HFF-Myc (cell line): Measurements from ENCODE around the gene SPRED2.

Experiments used
- DNase-seq: peaks from one replicate; pipeline ENCODE4 v3.0.0-alpha.2; 2011; ENCODE audit warnings: low read depth; ENCODE audit errors: extremely low read depth
- H3K4me3 ChIP-seq: replicated peaks from 2 replicates; pipeline ENCODE4 v1.5.1; 2011; ENCODE audit warnings: low read depth, mild to moderate bottlenecking, control low read depth, low read length
- TF ChIP-seq, protein P1 (sequence below): IDR thresholded peaks from 2 replicates; pipeline ENCODE4 v1.5.1; 2012; ENCODE audit warnings: mild to moderate bottlenecking, low read depth, low read length, control low read depth; ENCODE audit errors: missing control alignments

The SPRED2 gene

GRCh38 chr2:65382323-65382722 lies 50.1 kb downstream of the SPRED2 start:
- TF ChIP-seq, protein P1, sequence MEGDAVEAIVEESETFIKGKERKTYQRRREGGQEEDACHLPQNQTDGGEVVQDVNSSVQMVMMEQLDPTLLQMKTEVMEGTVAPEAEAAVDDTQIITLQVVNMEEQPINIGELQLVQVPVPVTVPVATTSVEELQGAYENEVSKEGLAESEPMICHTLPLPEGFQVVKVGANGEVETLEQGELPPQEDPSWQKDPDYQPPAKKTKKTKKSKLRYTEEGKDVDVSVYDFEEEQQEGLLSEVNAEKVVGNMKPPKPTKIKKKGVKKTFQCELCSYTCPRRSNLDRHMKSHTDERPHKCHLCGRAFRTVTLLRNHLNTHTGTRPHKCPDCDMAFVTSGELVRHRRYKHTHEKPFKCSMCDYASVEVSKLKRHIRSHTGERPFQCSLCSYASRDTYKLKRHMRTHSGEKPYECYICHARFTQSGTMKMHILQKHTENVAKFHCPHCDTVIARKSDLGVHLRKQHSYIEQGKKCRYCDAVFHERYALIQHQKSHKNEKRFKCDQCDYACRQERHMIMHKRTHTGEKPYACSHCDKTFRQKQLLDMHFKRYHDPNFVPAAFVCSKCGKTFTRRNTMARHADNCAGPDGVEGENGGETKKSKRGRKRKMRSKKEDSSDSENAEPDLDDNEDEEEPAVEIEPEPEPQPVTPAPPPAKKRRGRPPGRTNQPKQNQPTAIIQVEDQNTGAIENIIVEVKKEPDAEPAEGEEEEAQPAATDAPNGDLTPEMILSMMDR: no peak
- H3K4me3 ChIP-seq: no peak overlapping the region
- DNase-seq: no peak

GRCh38 chr2:65381607-65382051 lies 50.8 kb downstream of the SPRED2 start:
- no peak overlapping the region for H3K4me3 ChIP-seq
- no peak for DNase-seq
- TF ChIP-seq, protein P1: no peak

GRCh38 chr2:65380255-65380654 lies 52.1 kb downstream of the SPRED2 start:
- DNase-seq: no peak
- H3K4me3 ChIP-seq: no peak overlapping the region
- TF ChIP-seq, protein P1: no peak

- no peak for DNase-seq
- TF ChIP-seq, protein P1: no peak
- no peak overlapping the region for H3K4me3 ChIP-seq
Measured at GRCh38 chr2:65379721-65380171, 52.7 kb downstream of the SPRED2 start.

DNA sequence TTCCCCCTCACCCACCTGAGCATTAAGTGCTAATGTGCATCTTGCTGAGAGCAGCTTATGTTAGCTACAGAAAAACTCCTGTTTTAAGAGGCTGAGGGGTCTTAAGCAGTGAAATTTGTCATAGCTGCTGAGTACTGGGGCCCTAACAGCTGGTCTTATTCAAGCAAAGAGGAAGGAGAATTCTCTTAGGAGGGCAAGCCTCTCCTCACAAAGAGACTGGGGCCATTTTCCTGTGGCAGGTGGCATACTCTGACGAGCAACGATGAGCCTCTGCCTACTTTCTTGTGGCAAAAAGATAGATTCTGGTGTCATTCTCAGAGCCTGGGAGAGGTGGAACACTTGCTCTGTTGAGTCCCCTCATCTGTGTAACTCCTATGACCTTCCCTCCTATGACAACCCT lies 53.2 kb downstream of the SPRED2 start:
- no peak for DNase-seq
- TF ChIP-seq, protein P1: no peak
- no peak overlapping the region for H3K4me3 ChIP-seq

- TF ChIP-seq, protein P1: no peak
- H3K4me3 ChIP-seq: no peak overlapping the region
- DNase-seq: no peak
Measured at GRCh38 chr2:65378290-65378689, 54.1 kb downstream of the SPRED2 start.

GRCh38 chr2:65377556-65378192 lies 54.7 kb downstream of the SPRED2 start:
- no peak overlapping the region for H3K4me3 ChIP-seq
- peak; percentile 76 for DNase-seq
- TF ChIP-seq, protein P1: no peak
